Esophagus muscularis mucosa (tissue), 4 donors: ENCODE results near the gene TUT4. TPM values are rescaled to one million over a fixed set of nuclear protein-coding genes. Genes with fewer than 3 reads are reported as not detected.

Experiments
- DNase-seq: peaks from one replicate; pipeline ENCODE4 v3.0.0-alpha.2; 2017; ENCODE audit errors: extremely low spot score
- H3K27ac ChIP-seq, 4 donors: fragments of 200-600 bp; sonication (generic); replicated peaks in 1 of 4; 1 replicate in 3 of 4; 2 replicates in 1 of 4; pipeline ENCODE4 v1.5.1; 2016 to 2019; ENCODE audit warnings: mild to moderate bottlenecking in 1 of 4
- H3K27me3 ChIP-seq, 4 donors: fragments of 200-600 bp; sonication (generic); one replicate each; pipeline versions ENCODE4 v1.5.1 to v1.6.0; 2016 to 2019
- H3K36me3 ChIP-seq, 4 donors: fragments of 200-600 bp; sonication (generic); one replicate each; pipeline ENCODE4 v1.5.1; 2016 to 2019
- H3K4me1 ChIP-seq, 4 donors: fragments of 200-600 bp; sonication (generic); one replicate each; pipeline ENCODE4 v1.5.1; 2016 to 2019
- H3K4me3 ChIP-seq, 4 donors: fragments of 200-600 bp; sonication (generic); 1 replicate in 2 of 4; 2 replicates in 2 of 4; pipeline ENCODE4 v1.5.1; 2016 to 2019; ENCODE audit warnings: mild to moderate bottlenecking in 4 of 4, moderate library complexity in 1 of 4
- H3K9me3 ChIP-seq, 4 donors: fragments of 200-600 bp; sonication (generic); 1 replicate in 3 of 4; 2 replicates in 1 of 4; pipeline ENCODE4 v1.5.1; 2016 to 2019
- CTCF ChIP-seq, 3 experiments: fragments of 200-600 bp in 2 of 3; fragments of 450-650 bp in 1 of 3; sonication (generic) in 2 of 3; IDR thresholded peaks; one replicate each; pipeline ENCODE4 v1.5.1; 2017 to 2019; ENCODE audit warnings: antibody characterized with exemption in 3 of 3, mild to moderate bottlenecking in 2 of 3, moderate library complexity in 1 of 3
- EP300 ChIP-seq: sonication (generic); formaldehyde crosslinking; IDR thresholded peaks from one replicate; pipeline ENCODE4 v1.6.1; 2017; ENCODE audit warnings: antibody characterized with exemption
- POLR2A ChIP-seq: fragments of 450-650 bp; IDR thresholded peaks from one replicate; pipeline ENCODE4 v1.6.1; 2017; ENCODE audit warnings: antibody characterized with exemption, moderate library complexity, mild to moderate bottlenecking, low read depth
- POLR2AphosphoS5 ChIP-seq, 2 donors: sonication (generic); formaldehyde crosslinking; IDR thresholded peaks; one replicate each; pipeline ENCODE4 v1.6.1; 2017; ENCODE audit warnings: antibody characterized with exemption in 2 of 2
- WGBS: methylation state at CpG from one replicate; pipeline ENCODE4 v1.1.5; 2018; 5-methylcytosine and 5-hydroxymethylcytosine counted together
- intact Hi-C: fragments of 100-400 bp; cut with DNase I; formaldehyde crosslinking; loops from one replicate; pipeline ENCODE4 v1.15.1; 2023
- total RNA-seq, 4 donors: library from RNA; depleted of rRNA; stranded (reverse); fragments of >200 nt; gene quantifications; one replicate each; pipeline versions ENCODE4 v1.1.0 to v1.2.1, GENCODE V29; 2016

TUT4 gene
- total RNA-seq, 4 donors from 2014 or later, result 32.3 to 58.6 (median 42.7) TPM

DNA sequence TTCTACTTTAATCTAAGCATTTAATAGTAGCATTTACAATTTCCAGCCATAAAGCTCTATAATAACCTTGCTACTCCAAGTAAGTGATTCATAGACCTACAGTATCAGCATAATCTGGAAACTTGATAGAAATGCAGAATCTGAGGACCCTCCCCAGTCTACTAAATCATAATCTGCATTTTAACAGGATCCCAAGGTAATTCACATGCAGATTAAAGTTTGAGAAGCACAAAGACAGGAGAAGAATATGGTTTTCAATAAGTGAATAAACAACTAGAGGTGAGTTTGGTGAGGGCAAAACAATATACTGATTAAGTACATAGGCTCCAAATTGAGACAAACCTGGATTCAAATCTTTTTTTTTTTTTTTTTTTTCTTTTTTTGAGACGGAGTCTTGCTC, 91.1 kb downstream of the TUT4 start:
- Histone ChIP-seq H3K4me3 (no peak overlapping the region), H3K27me3 (no peaks in the 10 kb centered on the region), H3K9me3 (no peaks in the 10 kb centered on the region), H3K4me1 (no peaks in the 10 kb centered on the region), H3K36me3 (peaks cover 0 to 39% (median 11%) of the 10 kb centered on the region in 4 donors), H3K27ac (no peak overlapping the region)
- intact Hi-C loops, result no loop called here
- WGBS, result 93% methylated on average over 1 of the region's 1 CpG
- TF ChIP-seq EP300 (no peak), POLR2AphosphoS5 (IDR thresholded peaks at IDR 0.05) (no peak), CTCF (IDR thresholded peaks at IDR 0.05) (no peak), POLR2A (no peak)
- DNase-seq, result no peak

DNA sequence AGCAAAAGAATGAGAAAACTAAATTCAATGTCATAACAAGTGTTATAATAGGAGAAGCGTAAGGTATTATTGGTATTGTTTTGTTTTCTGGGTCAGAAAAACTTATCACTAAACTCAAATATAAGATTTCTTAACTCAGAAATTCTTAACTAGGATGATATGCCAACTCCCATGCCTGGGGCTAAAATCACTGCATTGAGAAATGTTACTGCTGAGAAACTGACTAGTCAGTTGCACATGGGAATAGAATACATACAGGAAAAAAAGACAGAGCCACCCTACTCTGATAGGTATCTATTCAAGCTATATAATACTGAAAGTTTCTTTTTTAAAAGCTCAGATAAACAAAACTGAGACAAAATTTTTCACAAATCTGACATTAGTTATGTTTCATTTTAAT, 92.2 kb downstream of the TUT4 start:
- H3K36me3 ChIP-seq, result peaks cover 0 to 46% (median 12%) of the 10 kb centered on the region in 4 donors
- no peaks in the 10 kb centered on the region for H3K4me1 ChIP-seq
- no peak overlapping the region for H3K4me3 ChIP-seq
- TF ChIP-seq POLR2AphosphoS5 (IDR thresholded peaks at IDR 0.05) (no peak), CTCF (IDR thresholded peaks at IDR 0.05) (no peak), POLR2A (no peak), EP300 (no peak)
- DNase-seq, result no peak
- WGBS, result 100% methylated on average over 1 of the region's 1 CpG
- H3K9me3 ChIP-seq, result no peaks in the 10 kb centered on the region
- H3K27me3 ChIP-seq, result no peaks in the 10 kb centered on the region
- intact Hi-C loops, result no loop called here
- H3K27ac ChIP-seq, result no peak overlapping the region

DNA sequence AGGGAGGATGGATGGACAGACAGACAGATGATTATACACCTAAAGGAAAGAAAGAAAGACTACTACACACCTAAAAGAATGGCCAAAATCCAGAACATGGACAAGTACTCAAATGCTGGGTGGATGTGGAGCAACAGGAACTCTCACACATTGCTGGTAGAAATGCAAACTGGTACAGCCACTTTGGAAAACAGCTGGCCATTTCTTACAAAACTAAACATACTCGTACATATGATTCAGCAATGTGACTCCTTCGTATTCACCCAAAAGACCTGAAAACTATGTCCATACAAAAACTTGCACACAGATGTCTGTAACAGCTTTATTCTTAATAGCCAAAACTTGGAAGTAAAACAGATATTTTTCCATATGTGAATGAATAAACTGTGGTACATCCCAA, 97.2 kb downstream of the TUT4 start:
- Histone ChIP-seq H3K4me3 (no peak overlapping the region), H3K27ac (no peak overlapping the region), H3K9me3 (no peaks in the 10 kb centered on the region), H3K27me3 (no peaks in the 10 kb centered on the region), H3K36me3 (peaks cover 0 to 52% (median 17%) of the 10 kb centered on the region in 4 donors), H3K4me1 (no peaks in the 10 kb centered on the region)
- intact Hi-C loops, result no loop called here
- no peak for DNase-seq
- 100% methylated on average over 2 of the region's 2 CpGs for WGBS
- no peak for TF ChIP-seq CTCF (IDR thresholded peaks at IDR 0.05)
- no peak for TF ChIP-seq EP300
- no peak for TF ChIP-seq POLR2AphosphoS5 (IDR thresholded peaks at IDR 0.05)
- TF ChIP-seq POLR2A, result no peak

GRCh38 chr1:52454779-52455178, 98.1 kb downstream of the TUT4 start:
- Histone ChIP-seq H3K36me3 (peaks cover 0 to 51% (median 14%) of the 10 kb centered on the region in 4 donors), H3K27ac (no peak overlapping the region), H3K27me3 (no peaks in the 10 kb centered on the region), H3K4me1 (no peaks in the 10 kb centered on the region), H3K4me3 (no peak overlapping the region), H3K9me3 (no peaks in the 10 kb centered on the region)
- WGBS, result 100% methylated on average over 2 of the region's 2 CpGs
- intact Hi-C loops, result no loop called here
- TF ChIP-seq POLR2AphosphoS5 (IDR thresholded peaks at IDR 0.05), result no peak
- no peak for TF ChIP-seq POLR2A
- TF ChIP-seq CTCF (IDR thresholded peaks at IDR 0.05), result no peak
- TF ChIP-seq EP300, result no peak
- DNase-seq, result no peak

GRCh38 chr1:52454127-52454526, 98.8 kb downstream of the TUT4 start:
- TF ChIP-seq EP300, result no peak
- Histone ChIP-seq H3K4me3 (no peak overlapping the region), H3K36me3 (peaks cover 0 to 44% (median 11%) of the 10 kb centered on the region in 4 donors), H3K4me1 (no peaks in the 10 kb centered on the region), H3K9me3 (no peaks in the 10 kb centered on the region), H3K27ac (no peak overlapping the region), H3K27me3 (no peaks in the 10 kb centered on the region)
- WGBS, result 100% methylated on average over 1 of the region's 1 CpG
- DNase-seq, result no peak
- intact Hi-C loops, result no loop called here
